HG03521 (cell line): ENCODE data around the gene PLEKHH3.

ENCODE experiments used
- ATAC-seq: cut with Tn5 transposase; IDR thresholded peaks from one replicate; pipeline ENCODE4 v1.9.1; 2021; ENCODE audit warnings: mild to moderate bottlenecking, moderate library complexity; ENCODE audit not compliant: unreplicated experiment

PLEKHH3 gene

DNA sequence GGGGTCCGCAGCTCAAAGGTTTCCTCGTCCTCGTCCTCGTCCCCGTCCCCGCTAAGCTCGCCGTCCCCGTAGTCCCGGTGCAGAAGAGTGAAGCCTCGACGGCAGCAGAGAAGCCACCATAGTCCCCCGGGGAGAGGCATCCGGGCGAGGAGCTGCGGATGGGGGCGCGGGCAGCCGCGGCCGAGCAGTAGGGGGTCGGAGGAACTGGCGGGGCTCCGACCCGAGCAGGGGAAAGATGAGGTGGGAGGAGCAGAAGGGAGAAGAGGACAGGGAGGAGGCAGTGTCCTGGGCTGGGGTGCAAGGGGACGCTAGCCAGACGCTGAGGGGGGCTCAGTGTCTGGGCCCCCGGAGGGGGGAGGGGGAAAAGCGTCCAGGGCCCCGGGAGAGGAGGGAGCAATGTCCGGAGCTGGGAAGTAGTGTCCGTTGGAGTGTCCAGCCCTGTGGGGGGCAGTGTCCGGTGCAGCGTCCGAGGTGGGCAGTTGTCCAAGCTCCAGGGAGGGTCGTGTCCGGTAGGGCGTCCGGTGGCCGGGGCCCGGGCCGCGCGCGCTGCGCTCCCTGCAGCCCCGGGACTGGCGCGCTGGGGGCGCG lies at the start of gene PLEKHH3:
Gene PLEKHH3, minus strand, starts transcription at position 571 of the 588 bp plus-strand sequence. Its CDS starts 431 bp downstream, at position 140.
- ATAC-seq: no peak

DNA sequence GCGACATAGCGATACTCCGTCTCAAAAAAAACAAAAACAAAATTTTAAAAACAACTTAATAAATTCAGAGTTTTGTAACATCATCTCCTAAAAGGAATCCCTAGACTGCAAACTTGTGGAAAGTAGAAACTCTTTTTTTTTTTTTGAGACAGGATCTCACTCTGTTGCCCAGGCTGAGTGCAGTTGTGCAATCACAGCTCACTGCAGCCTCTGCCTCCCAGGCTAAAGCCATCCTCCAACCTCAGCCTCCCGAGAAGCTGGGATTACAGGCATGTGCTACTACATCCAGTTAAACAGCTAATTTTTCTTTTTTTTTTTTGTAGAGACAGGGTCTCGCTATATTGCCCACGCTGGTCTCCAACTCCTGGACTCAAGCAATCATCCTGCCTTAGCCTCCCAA lies 48.3 kb upstream of the PLEKHH3 start:
- no peak for ATAC-seq

GRCh38 chr17:42723636-42724035 lies 46.8 kb upstream of the PLEKHH3 start:
- ATAC-seq: no peak

DNA sequence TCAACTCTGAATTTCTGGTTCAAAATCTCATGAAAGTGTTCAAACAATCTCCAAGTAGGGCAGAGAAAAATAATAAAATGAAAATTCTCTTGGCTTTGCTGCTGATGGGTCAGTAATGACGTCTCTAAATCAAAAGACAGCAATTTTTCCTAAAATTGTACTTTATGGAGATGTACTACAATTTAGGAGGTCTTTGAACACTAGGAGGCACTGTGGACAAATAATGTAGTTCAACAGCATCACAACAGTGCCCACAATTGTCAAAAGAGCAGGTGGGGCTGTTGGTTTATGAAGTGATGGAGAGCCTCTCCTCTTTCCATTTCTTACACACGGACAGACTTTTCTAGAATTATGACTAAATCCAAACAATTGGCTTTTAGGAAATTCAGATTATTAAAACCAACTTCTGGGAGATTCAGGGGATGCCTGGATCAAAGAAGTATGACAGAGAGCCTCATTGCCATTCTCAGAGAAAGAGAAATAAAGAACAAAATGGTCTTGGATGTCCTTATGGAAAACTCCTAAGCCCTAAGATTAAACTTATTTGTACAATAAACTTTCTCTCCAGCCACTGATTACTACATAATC lies 44.3 kb upstream of the PLEKHH3 start:
- no peak for ATAC-seq

GRCh38 chr17:42709561-42709960 lies 32.8 kb upstream of the PLEKHH3 start:
- ATAC-seq: no peak

DNA sequence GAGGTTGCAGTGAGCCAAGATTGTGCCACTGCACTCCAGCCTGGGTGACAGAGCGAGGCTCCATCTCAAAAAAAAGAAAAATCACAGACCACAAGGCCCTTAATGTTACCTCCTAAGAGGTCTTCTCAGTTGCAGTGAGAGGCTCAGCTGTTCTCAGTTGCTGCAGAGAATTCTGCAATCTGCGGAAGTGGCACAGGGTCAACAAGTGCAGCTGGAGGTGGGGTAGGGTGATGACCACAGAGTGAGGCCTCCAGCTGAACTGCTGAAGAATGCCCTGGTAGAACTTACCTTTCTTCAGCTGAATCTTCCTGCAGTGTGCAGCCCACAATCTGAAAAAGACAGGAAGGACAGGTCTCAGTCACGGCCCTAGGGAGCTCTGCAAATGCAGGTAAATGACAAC lies 31.8 kb upstream of the PLEKHH3 start:
- ATAC-seq: no peak

DNA sequence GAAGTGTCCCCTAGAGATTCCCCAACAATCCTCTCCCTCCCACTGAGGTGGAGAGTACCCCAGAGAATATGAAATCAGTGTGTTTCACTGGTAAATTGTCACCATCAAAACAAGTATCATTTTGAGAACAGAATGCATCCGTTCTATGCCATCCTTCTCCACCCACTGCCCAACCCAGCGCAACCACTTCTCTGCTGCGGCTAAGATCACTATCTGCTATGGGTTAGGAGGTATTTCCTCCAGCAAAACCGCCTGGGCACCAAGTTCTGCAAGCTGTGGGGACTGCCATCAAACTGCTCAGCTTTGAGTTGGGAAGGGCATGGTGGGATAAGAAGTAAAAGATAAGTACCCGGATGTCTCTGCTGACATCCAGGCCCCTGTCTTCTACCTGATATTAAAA lies 29.9 kb upstream of the PLEKHH3 start:
- ATAC-seq: no peak

DNA sequence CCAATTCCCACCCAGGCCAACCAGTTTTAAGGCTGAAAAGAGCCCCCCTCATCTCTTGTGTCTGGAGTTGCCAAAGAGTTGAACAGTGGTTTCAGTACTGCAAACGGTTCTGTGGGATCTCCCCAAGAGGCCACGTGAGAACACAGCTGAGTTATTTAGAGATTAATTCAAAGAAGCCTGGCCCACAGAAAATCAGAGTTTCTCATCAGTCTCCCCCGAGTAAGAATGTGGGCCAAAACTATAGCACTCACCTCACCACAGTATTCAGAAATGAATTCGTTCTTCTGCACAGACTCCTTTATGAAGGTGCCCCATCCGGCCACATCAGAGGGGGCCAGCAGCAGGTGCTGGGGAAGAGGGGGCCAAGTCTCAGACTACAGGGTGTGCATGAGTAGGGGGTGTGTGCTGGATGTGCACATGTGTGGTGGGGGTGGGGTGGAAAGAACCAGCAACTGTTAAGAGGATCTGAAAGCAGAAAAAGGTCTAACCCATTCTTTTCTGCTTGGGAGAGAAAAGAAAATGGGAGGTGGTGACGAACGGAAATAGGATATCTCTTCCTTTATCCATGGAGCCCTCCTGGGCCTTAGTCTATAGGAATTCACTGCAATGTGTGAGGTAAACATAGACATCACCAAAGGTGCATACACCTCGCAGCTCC lies 28.2 kb upstream of the PLEKHH3 start:
- ATAC-seq: peak; percentile 57

DNA sequence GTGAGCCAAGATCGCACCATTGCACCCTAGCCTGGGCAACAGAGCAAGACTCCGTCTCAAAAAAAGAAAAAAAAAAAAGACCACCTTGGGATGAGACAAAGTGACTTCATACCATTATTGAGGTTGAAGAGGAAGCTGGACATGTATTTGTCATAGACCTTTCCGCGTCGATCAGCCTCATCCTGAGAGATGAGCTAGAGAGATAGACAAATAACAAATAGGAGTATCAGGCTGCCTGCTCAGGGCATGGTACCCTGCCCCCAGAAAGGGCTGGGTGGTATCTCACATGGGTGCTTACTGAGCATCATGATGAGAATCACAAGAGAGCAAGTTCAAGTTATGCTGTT lies 27.7 kb upstream of the PLEKHH3 start:
- peak; percentile 11 for ATAC-seq

DNA sequence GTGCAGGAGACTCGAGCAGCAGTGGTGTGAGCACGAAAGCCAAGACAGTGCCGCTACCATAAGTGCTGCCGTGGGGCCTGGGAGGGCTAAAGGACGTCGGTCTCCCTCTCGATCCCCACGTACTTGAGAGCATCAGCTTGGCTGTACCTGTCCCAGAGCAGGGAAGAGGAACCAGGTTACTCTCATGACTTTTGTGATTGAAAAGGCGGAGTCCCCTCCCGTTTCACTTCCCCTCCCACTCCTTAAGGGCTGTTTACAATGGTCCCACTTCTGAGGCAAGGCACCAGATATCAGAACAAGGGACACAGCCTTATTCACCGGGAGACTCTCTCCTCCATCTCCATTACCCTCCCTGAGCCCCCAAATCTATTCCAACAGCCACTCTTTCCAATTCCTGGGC lies 25.7 kb upstream of the PLEKHH3 start:
- ATAC-seq: no peak

- no peak for ATAC-seq
Measured at GRCh38 chr17:42700586-42701289, 23.9 kb upstream of the PLEKHH3 start.

DNA sequence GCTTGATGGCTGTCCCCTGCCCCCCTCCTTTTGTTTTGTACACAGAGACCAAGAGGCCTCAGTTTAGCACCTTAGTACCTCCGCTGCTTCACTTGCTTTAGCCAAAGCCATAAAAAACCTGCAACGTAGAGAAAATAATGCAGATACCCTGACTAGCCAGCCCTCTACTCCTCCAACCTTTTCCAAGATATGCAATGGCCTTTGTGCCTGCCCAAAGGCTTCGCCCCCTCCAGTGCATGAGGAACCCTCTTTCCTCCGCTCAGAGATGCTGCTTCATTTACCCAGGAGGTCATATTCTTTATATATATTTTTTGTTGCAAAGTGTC lies 22.6 kb upstream of the PLEKHH3 start:
- ATAC-seq: no peak

GRCh38 chr17:42698736-42699414 lies 22.1 kb upstream of the PLEKHH3 start:
- no peak for ATAC-seq

- ATAC-seq: no peak
Measured at GRCh38 chr17:42697108-42697811, 20.5 kb upstream of the PLEKHH3 start.

DNA sequence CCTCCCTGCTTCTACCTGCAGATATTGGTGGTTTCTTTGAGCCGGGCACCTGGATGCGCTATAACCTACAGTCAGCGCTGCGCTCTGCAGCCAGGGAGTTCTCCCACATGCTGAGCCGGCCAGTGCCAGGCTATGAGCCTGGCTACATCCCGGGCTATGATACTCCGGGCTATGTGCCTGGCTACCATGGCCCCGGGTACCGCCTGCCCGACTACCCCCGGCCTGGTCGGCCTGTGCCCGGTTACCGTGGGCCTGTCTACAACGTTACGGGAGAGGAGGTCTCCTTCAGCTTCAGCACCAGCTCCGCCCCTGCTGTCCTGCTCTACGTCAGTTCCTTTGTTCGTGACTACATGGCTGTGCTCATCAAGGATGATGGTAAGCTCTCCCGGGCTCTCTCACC lies 18.7 kb upstream of the PLEKHH3 start:
- no peak for ATAC-seq

DNA sequence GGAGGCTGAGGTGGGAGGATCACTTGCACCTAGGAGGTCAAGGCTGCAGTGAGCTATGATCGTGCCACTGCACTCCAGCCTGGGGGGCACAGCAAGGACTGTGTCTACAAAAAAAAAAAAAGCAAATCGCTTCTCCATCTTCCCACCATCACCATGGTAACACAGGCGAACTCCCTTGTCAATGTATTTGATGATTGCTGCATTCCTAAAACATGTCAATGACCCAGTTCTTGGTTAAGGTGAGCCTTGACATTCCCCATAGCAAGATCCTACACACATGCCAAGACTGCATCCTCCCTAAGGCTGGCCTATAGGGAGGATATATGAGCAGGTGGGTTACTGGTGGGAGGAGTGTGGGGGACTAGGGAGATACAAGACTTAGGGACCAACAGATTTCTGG lies 17.7 kb upstream of the PLEKHH3 start:
- ATAC-seq: no peak

- ATAC-seq: no peak
Measured at GRCh38 chr17:42692489-42692888, 15.7 kb upstream of the PLEKHH3 start.

GRCh38 chr17:42691021-42691545 lies 14.3 kb upstream of the PLEKHH3 start:
- ATAC-seq: no peak

- ATAC-seq: no peak
Measured at GRCh38 chr17:42690596-42690995, 13.8 kb upstream of the PLEKHH3 start.

DNA sequence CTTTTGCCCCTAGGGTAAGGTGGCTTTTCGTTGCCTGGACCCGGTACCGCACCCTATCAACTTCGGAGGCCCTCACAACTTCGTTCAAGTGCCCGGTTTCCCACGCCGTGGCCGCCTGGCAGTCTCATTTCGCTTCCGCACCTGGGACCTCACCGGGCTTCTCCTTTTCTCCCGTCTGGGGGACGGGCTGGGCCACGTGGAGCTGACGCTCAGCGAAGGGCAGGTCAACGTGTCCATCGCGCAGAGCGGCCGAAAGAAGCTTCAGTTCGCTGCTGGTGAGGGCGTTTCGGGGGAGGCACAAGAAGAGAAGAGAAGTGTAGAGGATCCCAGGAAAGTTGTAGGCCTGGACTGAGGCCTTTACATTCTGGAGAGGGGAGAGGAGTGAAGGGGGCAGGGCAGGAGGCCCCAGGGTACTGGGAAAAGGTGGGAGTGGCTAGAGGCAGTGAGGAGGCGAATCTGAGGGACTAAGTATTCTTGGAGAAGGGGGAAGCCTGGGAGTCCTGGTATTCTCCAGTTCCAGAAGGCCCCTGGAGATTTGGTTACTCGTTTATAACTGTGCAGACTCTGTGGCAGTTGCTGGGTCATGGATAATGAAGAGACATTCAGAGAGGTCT lies 11.0 kb upstream of the PLEKHH3 start:
- no peak for ATAC-seq
